Fibroblast of pulmonary artery (primary cell): Measurements from ENCODE around the gene IL4R.

Source experiments
- DNase-seq: peaks from one replicate; pipeline ENCODE4 v3.0.0-alpha.2; 2010; ENCODE audit warnings: low read depth
- H3K4me3 ChIP-seq: replicated peaks from 2 replicates; pipeline ENCODE4 v1.5.1; 2011; ENCODE audit warnings: low read depth, mild to moderate bottlenecking, control low read depth, low read length, moderate library complexity
- TF ChIP-seq, protein P1 (sequence below): IDR thresholded peaks from 2 replicates; pipeline ENCODE4 v1.5.1; 2011; ENCODE audit warnings: mild to moderate bottlenecking, control low read depth, low read length, inconsistent platforms; ENCODE audit errors: missing control alignments

IL4R gene

DNA sequence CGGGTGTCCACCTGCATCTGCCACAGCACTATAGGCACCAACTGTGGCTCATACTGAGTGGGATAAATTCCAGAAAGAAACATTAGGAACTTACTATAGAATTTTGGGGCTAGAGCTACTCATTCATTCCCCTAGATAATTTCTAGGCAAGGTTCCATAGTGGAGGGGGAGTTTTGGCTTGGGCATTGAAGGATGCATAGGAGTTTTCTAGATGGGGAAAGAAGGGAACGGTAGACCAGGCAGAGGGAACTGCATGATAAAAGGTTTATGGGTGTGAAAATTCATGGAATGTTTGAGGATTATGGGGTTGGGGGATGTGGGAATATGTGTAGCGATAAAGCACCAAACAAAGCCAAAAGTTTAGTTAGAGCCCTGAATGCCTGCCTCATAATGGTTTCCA is 35.5 kb downstream of the IL4R start:
- DNase-seq: no peak
- TF ChIP-seq, protein P1, sequence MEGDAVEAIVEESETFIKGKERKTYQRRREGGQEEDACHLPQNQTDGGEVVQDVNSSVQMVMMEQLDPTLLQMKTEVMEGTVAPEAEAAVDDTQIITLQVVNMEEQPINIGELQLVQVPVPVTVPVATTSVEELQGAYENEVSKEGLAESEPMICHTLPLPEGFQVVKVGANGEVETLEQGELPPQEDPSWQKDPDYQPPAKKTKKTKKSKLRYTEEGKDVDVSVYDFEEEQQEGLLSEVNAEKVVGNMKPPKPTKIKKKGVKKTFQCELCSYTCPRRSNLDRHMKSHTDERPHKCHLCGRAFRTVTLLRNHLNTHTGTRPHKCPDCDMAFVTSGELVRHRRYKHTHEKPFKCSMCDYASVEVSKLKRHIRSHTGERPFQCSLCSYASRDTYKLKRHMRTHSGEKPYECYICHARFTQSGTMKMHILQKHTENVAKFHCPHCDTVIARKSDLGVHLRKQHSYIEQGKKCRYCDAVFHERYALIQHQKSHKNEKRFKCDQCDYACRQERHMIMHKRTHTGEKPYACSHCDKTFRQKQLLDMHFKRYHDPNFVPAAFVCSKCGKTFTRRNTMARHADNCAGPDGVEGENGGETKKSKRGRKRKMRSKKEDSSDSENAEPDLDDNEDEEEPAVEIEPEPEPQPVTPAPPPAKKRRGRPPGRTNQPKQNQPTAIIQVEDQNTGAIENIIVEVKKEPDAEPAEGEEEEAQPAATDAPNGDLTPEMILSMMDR: no peak
- H3K4me3 ChIP-seq: no peak overlapping the region

- DNase-seq: no peak
- TF ChIP-seq, protein P1: no peak
- no peak overlapping the region for H3K4me3 ChIP-seq
Observed at GRCh38 chr16:27350006-27350405, 36.2 kb downstream of the IL4R start.

GRCh38 chr16:27351989-27352388 is 38.2 kb downstream of the IL4R start:
- DNase-seq: no peak
- TF ChIP-seq, protein P1: no peak
- H3K4me3 ChIP-seq: no peak overlapping the region

DNA sequence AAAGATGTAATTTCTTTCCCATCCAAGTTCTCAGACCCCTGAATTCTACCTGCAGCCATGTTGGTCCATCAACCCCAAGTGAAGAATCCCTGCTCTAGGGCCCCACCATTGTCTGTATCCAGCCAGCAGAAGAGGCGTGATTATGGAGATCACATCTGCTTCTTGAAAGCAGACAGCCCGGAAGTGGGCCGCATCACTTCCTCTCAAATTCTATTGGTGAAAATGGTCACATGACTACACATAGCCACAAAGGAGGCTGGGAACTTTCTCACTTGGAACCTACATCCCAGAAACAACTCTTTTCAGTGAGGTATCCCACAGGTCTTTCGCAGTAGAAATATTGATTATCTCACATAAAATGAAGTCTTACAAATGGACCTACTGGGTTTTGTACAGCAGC is 40.1 kb downstream of the IL4R start:
- H3K4me3 ChIP-seq: no peak overlapping the region
- TF ChIP-seq, protein P1: no peak
- no peak for DNase-seq

DNA sequence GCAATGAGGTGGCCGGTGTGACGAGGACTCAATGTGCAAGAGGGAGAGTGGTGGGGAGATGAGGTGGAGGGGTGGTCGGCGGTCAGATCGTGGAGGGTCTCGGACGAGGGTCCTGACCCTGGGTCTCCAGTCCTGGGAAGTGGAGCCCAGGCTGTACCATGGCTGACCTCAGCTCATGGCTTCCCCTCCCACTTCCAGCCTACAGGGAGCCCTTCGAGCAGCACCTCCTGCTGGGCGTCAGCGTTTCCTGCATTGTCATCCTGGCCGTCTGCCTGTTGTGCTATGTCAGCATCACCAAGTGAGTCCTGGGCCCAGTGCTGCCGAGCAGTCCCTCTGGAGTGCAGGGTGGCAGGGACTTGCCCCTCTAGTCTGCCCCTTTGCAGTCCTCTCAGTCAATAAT is 41.8 kb downstream of the IL4R start:
- no peak overlapping the region for H3K4me3 ChIP-seq
- TF ChIP-seq, protein P1: peak; percentile 51
- peak; percentile 60 for DNase-seq

- no peak for DNase-seq
- TF ChIP-seq, protein P1: no peak
- H3K4me3 ChIP-seq: no peak overlapping the region
Observed at GRCh38 chr16:27356794-27357193, 43.0 kb downstream of the IL4R start.

GRCh38 chr16:27359051-27359450 is 45.3 kb downstream of the IL4R start:
- peak; percentile 26 for DNase-seq
- H3K4me3 ChIP-seq: no peak overlapping the region
- TF ChIP-seq, protein P1: no peak
